ENCODE results near the gene ZDHHC9. TPM values are rescaled to one million over a fixed set of nuclear protein-coding genes. Genes with fewer than 3 reads are reported as not detected.
A peak's percentile ranks its signal among the peaks of the same experiment; 100 is the strongest.

Gene ZDHHC9
- total and polyA plus RNA-seq, 9 of the 15 experiments (the other 6 are each of a cell fraction or from before 2014, with no cell fraction given): 6.8 to 22.4 (median 9.1) TPM

DNA sequence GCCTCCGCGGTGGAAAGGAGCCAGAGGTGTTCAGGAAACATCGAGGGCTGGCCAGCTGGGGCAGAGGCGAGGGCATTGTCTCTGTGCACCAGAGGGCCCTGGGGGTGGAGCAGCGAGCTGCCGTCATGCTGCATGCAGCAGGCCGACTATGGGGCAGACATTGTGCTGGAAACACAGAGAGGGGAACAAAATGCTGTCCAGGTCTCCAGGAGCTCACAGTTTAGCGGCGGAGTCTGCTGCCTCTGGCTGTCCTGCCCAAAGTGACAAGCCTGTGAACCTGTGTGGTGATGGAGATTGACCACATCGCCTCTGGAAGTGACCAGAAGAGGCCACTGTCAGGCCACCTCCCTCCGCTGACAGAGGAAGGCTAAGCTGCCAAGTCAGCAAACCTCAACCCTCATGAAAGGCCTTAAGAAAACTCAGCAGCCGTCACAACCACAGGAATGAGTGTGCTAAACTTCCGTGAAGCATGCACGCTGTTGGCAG, 84.1 kb downstream of the ZDHHC9 start (continued):
- TF ChIP-seq, protein P1, sequence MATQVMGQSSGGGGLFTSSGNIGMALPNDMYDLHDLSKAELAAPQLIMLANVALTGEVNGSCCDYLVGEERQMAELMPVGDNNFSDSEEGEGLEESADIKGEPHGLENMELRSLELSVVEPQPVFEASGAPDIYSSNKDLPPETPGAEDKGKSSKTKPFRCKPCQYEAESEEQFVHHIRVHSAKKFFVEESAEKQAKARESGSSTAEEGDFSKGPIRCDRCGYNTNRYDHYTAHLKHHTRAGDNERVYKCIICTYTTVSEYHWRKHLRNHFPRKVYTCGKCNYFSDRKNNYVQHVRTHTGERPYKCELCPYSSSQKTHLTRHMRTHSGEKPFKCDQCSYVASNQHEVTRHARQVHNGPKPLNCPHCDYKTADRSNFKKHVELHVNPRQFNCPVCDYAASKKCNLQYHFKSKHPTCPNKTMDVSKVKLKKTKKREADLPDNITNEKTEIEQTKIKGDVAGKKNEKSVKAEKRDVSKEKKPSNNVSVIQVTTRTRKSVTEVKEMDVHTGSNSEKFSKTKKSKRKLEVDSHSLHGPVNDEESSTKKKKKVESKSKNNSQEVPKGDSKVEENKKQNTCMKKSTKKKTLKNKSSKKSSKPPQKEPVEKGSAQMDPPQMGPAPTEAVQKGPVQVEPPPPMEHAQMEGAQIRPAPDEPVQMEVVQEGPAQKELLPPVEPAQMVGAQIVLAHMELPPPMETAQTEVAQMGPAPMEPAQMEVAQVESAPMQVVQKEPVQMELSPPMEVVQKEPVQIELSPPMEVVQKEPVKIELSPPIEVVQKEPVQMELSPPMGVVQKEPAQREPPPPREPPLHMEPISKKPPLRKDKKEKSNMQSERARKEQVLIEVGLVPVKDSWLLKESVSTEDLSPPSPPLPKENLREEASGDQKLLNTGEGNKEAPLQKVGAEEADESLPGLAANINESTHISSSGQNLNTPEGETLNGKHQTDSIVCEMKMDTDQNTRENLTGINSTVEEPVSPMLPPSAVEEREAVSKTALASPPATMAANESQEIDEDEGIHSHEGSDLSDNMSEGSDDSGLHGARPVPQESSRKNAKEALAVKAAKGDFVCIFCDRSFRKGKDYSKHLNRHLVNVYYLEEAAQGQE (IDR thresholded peaks at IDR 0.05; ENCODE audit: borderline replicate concordance): peak; percentile 52; the same call in 1 of the 2 replicates
- TF ChIP-seq, protein P1 (CRISPR knock-in tag; IDR thresholded peaks at IDR 0.05; ENCODE audit: low read depth): no peak
- TF ChIP-seq TOE1 (IDR thresholded peaks at IDR 0.05; ENCODE audit: borderline replicate concordance): no peak
- no peak for TF ChIP-seq TOE1 (CRISPR knock-in tag; IDR thresholded peaks at IDR 0.05; ENCODE audit: borderline replicate concordance, low read depth)

Data from K562 (cell line).